GM12801 (cell line): ENCODE measurements around the gene ELF5.

Source experiments
- TF ChIP-seq, protein P1 (sequence below): IDR thresholded peaks from one replicate; pipeline ENCODE4 v1.5.1; 2011; ENCODE audit warnings: control low read depth; ENCODE audit not compliant: insufficient read length; ENCODE audit errors: extremely low read depth

ELF5 gene

GRCh38 chr11:34523053-34523452 lies 9.5 kb upstream of the ELF5 start:
- TF ChIP-seq, protein P1, sequence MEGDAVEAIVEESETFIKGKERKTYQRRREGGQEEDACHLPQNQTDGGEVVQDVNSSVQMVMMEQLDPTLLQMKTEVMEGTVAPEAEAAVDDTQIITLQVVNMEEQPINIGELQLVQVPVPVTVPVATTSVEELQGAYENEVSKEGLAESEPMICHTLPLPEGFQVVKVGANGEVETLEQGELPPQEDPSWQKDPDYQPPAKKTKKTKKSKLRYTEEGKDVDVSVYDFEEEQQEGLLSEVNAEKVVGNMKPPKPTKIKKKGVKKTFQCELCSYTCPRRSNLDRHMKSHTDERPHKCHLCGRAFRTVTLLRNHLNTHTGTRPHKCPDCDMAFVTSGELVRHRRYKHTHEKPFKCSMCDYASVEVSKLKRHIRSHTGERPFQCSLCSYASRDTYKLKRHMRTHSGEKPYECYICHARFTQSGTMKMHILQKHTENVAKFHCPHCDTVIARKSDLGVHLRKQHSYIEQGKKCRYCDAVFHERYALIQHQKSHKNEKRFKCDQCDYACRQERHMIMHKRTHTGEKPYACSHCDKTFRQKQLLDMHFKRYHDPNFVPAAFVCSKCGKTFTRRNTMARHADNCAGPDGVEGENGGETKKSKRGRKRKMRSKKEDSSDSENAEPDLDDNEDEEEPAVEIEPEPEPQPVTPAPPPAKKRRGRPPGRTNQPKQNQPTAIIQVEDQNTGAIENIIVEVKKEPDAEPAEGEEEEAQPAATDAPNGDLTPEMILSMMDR: no peak

GRCh38 chr11:34522188-34522587 lies 8.6 kb upstream of the ELF5 start:
- TF ChIP-seq, protein P1: no peak

- TF ChIP-seq, protein P1: no peak
Observed at GRCh38 chr11:34521265-34521664, 7.7 kb upstream of the ELF5 start.

DNA sequence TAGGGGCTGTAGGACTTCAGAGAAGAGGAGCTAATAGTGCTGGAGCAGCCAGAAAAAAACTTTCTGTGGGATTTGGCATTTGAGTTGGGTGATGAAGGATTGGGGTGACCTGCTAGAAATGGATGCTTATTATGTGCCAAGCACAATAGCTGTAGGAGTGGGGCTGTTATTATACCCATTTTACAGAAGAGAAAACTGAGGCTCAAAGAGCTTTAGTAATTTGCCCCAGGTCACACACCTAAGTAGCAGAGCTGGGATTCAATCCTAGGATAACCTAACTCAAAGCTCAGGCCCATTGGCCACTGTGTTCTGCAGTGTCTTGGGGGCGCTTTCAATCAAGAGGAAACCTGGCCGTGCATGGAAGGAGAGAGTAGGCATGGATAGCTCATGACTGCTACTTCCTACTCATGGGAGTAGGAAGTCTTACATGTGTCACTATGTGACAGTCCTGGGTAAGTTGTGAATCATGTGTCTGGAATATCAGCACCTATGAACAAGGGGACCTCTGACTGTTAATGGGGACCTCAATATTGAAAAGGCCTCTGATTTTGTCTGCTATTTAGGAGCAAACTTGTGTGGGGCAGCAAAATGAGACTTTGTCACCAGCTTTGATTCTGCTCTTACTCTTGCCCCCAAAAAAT lies 6.1 kb upstream of the ELF5 start:
- TF ChIP-seq, protein P1: no peak

DNA sequence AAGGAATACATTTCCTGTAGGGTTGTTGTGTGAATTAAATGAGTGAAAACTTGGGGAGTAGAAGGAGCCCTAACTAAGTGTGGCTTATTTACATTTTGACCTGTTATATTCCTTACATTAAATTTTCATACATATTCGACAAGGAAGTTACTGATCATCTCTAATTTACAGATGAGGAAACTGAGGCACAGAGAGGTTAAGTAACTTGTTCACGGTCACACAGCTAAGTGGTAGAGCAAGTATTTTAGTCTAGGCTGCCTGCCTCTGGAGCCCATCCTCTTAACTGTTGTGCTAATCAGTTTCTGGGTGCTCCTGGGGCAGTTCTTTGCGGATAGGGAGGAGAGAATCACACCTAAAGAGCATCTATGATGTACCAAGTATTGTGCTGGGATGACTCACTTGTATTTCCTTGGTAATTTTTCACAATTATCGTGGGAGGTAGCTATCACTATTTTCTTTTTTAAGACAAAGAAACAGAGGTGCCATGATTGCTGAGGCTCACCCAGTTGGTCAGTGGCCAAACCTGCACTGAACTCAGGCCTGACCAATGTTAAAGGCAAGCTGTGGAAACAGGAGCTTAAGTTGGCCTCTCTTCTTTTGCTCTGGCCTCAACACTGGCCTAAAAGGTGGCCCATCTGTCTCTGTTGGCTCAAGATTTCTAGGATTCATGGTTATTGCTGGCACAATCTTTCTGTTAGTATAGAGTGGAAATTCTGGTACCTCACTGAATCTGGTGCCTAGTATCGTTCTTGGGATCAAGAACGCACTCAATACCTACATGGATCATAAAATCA lies 2.9 kb upstream of the ELF5 start:
- TF ChIP-seq, protein P1: no peak

GRCh38 chr11:34514597-34514996 lies 1.0 kb upstream of the ELF5 start:
- TF ChIP-seq, protein P1: no peak

DNA sequence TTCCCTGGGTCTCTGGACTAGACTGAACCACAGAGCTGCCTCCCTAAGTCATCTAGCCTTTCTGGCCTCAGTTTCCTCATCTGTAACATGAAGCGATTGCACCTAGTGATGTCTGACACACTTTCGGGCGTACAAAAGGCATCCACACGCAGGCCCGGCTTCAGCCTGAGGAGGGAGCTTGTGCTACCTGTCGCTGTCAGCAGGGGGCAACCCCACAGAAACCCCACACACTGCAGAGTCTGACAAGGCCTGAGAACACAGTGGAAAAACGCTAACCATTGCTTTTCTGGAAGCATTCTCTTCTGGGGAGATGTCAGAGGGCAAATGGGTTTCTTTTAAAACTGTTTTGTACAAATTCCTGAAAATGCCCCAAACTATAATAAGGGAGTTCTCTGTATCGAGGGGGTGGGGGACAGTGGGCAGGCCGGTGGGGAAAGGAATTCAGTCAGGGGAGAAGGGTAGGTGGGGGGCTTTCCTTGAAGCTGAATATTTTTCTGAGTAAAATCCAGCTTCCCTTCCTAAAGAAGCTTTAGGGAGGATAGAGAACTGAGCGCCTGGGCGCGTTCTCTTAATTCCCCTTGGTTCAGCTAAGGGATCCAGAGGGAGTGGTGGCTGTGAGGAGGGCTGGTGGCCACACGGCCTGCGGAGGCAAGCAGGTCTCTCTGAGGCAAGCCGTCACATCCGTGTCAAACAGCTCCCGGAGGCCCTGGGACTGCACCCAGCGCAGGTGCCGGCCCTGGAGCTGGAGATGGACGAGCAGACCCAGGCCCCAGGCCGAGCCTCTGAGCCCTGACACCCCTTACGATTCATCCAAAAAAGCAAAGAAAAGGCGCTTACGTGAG lies 533 bp downstream of the ELF5 start:
- TF ChIP-seq, protein P1: no peak
